GM19025 (cell line): ENCODE results near the gene PEX5L.
A peak's percentile ranks its signal among the peaks of the same experiment; 100 is the strongest.

ENCODE experiments used
- ATAC-seq: cut with Tn5 transposase; IDR thresholded peaks from one replicate; pipeline ENCODE4 v1.9.1; 2021; ENCODE audit warnings: mild to moderate bottlenecking, low read depth, moderate library complexity; ENCODE audit not compliant: unreplicated experiment

PEX5L gene

GRCh38 chr3:179958143-179958542 is 78.6 kb downstream of the PEX5L start:
- no peak for ATAC-seq

DNA sequence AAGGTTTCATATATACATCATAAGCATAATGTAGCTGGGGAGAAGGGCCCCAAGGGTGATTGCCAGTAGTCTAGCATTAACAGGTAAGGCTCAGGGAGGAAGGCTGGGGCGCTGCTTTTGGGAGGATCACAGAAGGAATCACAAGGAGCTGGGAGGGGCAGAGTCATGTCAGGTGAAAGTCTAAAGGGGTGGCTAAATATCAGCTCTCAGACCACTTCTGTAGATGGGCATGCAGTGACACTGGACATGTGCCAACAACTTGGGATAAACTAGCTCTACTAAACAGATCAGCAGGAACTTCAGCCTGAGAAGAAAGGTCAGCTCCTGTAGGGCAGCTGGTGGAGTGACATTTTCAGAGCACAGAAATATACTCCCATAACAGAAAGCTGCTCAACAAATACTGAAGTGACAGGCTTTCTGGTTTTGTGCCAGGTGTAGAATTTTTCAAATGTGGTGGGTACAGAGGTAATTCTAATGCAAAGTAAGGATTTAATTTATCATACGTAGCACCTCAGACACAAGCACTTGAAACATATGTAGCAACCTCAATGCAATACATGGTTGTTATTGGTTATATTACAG is 79.4 kb downstream of the PEX5L start:
- peak; percentile 16 for ATAC-seq

DNA sequence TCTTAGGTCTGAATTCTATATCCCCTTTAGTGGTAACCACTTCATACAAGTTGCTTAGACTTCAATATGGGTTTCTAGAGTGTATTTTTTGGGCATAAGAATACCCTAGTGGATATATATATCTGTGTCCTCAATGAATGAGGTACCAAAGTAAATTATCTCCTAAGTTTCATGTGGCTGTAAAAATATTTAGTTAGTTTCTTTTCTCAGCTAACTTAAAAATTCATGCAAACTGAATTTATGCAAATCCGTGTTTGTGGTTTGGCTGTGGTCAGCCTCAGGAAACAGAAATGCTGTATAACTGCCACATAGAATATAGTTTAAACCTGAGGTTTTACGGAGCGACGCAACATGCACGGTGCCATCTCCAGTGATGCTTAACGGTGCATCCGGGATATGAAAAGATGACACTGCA is 80.3 kb downstream of the PEX5L start:
- peak; percentile 85 for ATAC-seq

- no peak for ATAC-seq
Observed at GRCh38 chr3:179955809-179956208, 80.9 kb downstream of the PEX5L start.

DNA sequence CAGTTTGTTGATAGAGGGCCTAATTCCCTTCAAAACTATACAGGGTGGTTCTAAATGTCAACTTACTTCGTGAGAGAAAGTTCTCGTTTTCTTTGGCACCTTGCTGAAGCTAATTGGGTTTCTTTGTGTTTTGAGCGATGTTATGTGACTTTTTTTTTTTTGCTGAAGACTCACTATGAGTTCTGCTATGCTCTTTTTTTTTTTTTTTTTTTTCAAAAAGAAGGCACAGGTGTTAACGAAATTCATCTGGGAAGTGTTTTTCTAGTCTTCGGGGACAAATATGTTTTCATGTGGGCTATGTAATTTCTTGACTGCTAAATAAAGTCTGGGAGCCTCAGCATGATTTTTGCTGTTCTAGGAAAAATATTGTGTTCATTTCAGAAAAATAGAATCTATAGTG is 81.5 kb downstream of the PEX5L start:
- no peak for ATAC-seq

DNA sequence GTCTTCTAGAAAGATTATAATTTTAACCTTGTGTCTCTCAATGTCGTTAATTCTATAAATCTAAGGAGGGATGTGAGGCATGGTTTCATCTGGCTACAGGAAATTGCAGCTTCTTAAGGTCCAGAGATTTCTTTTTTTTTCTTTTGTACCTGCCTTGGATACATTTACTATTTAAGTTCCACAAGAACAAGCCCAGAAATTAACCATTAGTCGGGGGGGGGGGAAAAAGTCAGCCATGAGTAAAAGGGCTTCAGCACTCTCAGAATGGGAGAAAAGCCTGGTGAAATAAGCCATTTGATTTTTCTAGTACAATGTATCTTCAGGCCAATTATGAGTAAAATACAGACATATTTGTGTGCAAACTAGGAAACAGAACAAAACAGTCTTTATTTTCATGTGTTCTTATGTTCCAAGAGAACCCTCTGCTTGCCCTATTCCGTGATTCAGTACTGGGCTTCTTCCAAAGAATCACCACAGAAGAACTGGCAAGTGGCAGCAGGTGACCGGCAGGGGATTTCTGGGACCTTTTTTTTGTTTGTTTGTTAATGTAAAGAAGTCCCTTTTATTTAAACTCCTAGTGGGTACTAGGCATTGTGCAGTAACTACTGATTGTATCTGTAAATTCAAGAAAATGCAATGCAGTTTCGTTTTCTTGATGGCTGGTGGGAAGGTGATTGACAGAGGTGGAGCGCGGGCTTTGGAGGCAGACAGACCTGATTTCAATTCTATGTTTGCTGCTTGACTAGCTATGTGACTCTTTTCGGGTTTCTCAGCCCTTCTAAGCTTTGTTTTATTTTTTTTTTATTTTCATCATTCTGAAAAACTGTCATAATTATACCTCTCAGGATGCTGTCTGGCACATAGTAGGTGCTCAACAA is 82.5 kb downstream of the PEX5L start:
- no peak for ATAC-seq

- no peak for ATAC-seq
Observed at GRCh38 chr3:179950840-179951239, 85.9 kb downstream of the PEX5L start.

GRCh38 chr3:179949869-179950268 is 86.9 kb downstream of the PEX5L start:
- ATAC-seq = peak; percentile 9

DNA sequence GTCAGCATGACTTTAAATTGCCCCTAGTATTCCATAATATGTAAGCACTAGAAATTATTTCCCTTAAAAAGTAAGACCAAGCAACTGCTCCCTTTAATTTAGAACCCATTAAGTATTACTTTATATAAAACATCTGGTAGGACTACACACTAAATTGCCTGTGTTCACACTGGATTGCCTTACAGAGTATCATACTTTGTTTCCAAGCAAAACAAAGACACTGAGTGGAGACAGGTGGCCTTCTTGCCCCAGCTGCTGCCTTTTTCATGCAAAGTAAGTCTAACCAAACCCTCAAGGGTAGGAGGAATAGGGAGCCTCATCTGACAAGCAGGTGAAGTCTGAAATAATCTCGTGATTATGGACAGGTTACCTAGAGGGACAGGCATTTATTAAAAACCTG is 87.3 kb downstream of the PEX5L start:
- peak; percentile 86 for ATAC-seq

DNA sequence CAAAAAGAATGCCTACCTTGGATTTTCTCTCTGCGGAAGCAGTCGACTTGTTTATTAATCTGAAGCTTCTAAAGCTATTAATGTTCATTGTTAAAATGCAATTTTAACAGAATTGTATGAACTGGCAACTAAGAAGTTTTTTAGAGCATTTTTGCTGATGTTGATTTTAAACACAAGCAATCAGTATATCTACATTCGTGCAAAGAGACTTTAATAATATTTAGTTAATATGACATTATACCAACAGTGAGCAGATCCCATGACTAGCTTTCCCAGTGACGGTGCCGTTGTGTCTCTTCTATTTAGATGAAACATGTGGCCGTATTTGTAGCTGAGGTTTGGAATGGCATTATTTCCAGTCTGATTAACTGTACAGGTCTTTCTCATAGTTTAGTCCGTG is 88.0 kb downstream of the PEX5L start:
- no peak for ATAC-seq

DNA sequence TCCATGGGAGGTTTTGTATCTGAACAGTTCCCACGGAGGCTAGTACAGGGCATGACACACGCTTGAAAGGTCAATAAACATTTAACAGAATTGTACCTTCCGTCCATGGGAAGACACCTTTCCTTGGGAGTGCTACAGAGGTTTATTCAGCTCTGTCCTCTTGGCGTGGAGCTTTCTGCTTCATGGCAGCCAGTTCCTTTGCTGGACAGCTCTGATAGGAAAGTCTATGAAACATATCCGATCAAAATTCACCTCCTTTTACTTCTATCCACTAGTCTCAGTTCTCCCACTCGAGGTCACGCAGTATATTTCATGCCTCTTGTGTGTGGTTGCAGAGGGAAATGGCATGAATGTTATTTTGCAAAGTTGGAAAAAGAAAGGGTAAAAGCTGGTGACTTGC is 91.2 kb downstream of the PEX5L start:
- ATAC-seq = no peak

GRCh38 chr3:179943117-179943880 is 93.4 kb downstream of the PEX5L start:
- no peak for ATAC-seq

DNA sequence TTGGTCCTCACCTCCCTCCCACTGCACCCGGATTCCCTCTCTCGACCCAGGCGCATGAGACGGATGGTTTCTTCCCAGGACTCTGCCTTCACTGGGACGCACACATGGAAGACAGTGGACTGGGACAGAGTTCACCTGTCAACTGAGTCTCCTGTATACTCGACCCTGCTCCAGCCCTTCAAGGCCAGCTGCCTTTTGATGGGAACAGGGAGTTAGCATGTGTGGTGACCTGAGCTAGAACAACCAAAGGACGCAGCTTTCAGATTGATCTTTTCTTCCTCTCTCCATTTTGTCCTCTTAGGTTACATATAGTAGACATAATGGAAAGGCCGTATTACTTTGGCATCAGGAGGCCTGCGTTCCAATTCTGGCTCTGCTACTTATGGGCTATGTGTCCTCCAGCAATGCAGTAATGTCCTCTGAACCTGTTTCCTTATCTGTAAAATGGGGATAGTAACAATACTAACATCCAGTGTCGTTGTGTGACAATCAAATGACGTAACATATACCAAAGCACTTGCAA is 94.1 kb downstream of the PEX5L start:
- ATAC-seq = peak; percentile 18

DNA sequence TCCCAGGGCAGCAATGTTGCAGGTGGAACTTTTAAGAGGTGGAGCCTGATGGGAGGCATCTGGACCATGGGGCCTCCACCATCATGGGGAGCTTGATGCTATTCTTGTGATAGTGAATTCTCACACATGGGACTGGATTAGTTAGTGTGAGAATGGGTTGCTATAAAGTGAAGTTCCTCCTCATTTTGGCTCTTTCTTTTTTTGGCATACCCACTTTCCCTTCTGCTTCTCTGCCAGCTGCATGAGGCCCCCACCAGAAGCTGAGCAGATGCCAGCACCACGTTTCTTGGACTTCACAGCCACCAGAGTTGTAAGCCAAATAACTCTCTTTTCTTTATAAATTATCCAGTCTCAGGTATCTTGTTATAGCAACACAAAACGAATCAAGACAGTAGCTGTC is 101.0 kb downstream of the PEX5L start:
- ATAC-seq = no peak

DNA sequence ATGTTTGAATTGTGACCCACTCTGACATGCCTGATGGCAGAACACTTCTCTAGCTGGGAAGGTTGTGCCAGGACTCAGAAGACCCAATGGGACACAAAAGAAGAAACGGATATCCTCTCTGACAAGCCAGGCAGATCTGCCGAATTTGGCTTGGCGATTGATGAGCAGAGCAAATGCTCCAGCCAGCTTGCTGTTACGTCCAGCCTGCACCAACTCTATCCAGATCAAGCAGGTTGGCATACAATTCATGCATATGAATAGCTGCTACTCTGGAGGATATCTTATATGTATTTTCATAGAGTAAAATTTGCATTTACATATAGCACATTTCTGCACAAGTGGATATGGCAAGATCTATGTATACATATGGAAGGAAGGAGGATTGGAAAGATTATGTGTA is 102.8 kb downstream of the PEX5L start:
- no peak for ATAC-seq

- ATAC-seq = no peak
Observed at GRCh38 chr3:179933080-179933479, 103.7 kb downstream of the PEX5L start.

- ATAC-seq = no peak
Observed at GRCh38 chr3:179932674-179933073, 104.1 kb downstream of the PEX5L start.

GRCh38 chr3:179929091-179929529 is 107.6 kb downstream of the PEX5L start:
- ATAC-seq = no peak

DNA sequence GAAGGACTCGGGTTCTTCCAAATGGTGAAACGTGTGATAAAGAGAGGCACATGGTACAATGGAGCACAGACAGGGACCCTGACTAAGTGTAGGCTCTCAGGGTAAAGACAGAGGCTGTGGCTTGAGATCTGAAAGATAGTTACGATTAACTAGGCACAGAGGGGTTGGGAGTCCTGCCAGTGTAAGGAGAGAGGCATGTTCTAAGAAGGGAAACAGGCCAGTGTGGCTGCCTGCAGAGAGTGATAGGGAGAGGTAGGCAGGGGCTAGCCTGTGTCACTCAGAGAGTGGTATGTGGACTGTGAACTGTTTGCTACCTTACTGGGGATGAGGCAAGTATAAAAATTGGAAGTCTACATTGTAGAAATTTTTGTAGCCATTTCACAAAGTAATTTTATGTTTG is 109.5 kb downstream of the PEX5L start:
- ATAC-seq = no peak

GRCh38 chr3:179921951-179922350 is 114.8 kb downstream of the PEX5L start:
- ATAC-seq = no peak

DNA sequence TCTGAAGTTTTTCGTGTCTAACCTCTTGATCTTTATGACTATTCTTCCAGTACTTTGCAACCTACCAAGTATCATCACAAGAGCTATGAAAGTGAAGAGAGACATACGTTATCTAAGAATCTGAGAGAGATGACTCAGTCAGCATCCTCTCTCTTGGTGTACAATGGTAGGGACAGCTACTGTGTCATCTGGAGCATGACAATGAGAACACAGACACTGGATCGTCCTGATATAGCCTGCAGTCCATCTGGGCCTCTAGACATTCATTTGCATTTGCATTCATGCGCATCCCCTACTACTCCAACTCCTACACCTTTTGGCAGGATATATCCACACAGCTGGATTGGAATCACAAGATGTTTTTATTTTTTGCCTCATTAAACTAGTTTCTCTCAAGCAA is 115.2 kb downstream of the PEX5L start:
- peak; percentile 87 for ATAC-seq
